Skin of body (tissue), 2 donors: Measurements from ENCODE around the gene SCGB1A1. TPM values are rescaled to one million over a fixed set of nuclear protein-coding genes. Genes with fewer than 3 reads are reported as not detected.
"Not testable (repeated sequence)": the region's sequence is repeated elsewhere in the genome, so short reads cannot be mapped to it uniquely, and the experiment has no call there.

ENCODE experiments used
- DNase-seq: peaks from one replicate; lab custom pipeline; 2025; lab: John Stamatoyannopoulos, UW
- total RNA-seq: library from RNA; depleted of rRNA; stranded (reverse); fragments of >200 nt; gene quantifications from one replicate; pipeline ENCODE4 v1.2.3, GENCODE V29; 2014

Gene SCGB1A1, protein sequence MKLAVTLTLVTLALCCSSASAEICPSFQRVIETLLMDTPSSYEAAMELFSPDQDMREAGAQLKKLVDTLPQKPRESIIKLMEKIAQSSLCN
- total RNA-seq: not detected

DNA sequence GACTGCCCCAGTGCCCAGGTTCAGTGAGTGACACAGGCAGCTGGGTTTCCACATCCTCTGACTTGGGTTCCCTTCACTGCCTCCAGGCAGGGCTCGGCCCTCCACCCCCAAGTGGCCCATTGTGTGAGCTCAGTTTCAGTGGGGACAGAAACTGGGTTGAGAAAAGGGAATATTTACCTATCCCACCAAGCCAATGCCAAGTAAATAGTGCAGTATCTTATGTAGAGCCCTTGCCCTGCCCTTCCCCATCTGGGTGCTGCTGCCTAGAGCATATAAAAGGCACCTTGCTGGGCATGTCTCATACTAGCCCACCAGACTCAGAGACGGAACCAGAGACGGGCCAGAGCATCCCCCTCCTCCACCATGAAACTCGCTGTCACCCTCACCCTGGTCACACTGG lies at the start of gene SCGB1A1:
Gene SCGB1A1 (plus strand): TSS at position 301 of the 400 bp plus-strand sequence. CDS start 63 bp downstream, at position 364.
- DNase-seq: no peak

DNA sequence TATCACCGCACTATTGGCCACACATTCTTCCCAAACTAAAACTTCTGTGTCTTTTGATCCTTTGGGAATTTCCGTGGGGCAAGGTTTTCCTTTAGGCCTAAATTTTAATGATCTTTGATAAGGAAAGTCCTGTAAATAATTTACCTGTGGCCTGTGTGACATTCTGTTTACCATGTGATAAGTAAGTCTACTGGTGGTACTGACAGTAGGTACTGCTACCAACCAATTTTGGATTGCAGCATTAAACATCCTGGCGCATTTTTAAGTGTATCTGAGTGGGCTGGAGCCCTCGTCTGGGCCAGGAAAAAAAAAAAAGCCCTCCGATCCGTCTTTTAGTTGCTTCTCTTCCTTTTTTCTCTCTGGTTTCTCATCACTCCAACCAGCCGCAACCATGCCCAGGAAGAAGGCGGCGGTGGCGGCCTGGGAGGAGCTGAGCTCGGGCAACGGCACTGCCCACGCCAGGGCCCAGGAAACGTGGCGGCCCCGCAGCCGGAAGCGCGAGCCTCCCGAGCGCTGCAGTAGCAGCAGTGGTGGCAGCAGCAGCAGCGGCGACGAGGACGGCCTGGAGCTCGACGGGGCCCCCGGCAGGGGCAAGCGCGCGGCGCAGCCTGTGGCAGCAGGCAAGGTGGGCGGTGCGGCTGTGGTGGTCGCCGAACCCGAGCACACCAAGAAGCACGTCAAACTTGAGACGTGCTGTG lies 47.9 kb upstream of the SCGB1A1 start:
- no peak for DNase-seq

DNA sequence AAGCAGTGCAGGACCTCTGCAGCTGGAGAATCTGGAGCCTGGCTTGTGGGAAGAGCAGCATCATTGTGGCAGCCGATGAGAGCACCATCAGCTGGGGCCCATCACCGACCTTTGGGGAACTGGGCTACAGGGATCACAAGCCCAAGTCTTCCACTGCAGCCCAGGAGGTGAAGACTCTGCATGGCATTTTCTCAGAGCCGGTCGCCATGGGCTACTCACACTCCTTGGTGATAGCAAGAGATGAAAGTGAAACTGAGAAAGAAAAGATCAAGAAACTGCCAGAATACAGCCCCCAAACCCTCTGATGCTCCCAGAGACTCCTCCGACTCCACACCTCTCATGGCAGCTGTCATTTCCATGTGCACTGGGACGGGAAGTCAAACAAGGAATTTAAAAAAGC lies 46.0 kb upstream of the SCGB1A1 start:
- no peak for DNase-seq

DNA sequence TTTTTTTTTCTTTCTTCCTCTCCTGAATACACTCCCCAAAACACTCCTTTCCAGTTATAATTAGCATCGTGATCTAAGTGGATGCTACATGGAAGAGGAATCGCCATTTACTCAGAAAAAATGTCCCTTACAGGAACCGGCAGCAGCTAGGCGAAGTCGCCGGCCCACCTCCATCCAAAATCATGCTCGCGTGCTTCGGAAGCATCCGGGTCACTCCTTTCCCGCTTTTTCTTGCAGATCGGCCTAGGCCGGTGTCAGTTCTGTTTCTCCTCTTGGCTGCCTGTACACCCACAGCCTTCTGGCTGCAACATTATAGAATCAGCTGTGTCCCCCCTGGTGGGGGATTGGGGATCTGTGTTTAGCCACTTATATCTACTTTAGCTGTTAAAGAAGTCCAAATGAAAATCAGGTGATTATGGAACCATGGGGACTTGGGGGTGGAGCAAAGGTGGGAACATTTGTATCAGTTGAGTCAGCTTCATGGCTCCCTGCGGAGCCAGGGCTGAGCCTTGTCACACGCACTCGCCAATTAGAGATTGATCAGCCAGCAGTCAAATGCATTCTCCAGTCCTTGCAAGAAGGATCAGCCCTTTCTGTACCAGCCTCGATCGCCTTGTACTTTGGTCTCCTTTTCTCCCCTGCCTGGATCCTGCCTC lies 45.2 kb upstream of the SCGB1A1 start:
- no peak for DNase-seq

DNA sequence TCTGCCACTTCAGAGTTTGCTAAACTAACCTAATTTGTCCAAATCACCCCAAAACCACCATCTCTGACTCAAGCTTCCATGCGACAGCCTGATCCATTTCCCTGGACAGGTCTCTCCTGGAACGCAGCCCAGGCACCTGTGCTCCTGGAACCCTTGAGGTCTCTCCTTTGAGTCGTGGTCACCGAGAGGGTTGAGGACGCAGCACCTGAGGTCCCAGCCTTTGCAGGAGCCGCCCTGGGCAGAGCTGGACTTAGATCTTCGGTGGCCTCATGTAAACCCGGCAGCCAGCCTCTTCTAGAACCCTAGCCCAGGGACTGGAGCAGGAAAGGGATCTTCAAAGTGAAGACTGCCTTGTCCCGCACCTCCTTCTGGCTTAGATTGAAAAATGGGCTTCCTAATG lies 44.0 kb upstream of the SCGB1A1 start:
- DNase-seq: no peak

DNA sequence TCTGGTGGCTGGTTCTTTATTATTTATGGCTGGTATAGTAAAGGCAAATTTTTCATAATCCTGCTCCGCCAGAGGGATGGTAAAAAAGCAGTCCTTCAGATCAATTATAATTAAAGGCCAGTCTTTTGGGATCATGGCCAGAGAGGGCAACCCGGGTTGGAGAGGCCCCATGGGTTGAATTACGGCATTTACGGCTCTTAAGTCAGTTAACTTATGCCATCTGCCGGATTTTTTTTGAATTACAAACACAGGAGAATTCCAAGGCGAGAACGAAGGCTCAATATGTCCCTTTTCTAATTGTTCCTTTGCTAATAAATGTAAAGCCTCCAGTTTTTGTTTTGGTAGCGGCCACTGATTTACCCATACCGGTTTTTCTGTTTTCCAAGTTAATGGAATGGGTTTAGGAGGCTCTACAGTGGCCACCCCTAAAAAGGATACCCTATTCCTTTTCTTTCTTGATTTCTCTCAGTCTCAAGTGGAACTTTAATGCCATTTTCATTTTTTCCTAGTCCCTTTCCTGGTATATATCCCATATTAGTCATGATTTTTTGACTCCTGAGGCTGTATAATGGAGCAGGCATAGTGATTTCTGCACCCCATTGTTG lies 40.3 kb upstream of the SCGB1A1 start:
- not testable (repeated sequence) for DNase-seq

DNA sequence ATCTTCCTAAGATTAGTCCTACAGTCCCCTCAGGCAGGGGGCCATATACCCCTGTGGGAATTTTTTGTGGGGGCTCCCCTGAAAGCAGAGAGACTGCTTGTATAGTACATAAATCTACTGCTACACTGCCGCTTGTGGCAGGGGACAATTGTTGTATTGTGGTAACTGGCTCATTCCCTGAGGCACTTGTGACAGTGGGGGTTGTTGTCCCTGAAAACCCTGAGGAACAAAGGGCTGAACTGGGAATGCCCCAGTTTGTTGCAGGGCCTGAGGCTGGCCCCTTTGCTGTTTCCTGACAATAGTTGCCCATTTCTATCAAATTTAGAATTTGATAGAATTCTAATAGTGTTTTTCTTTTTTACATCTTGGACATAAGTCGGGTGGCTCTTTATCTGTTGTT lies 39.2 kb upstream of the SCGB1A1 start:
- not testable (repeated sequence) for DNase-seq

DNA sequence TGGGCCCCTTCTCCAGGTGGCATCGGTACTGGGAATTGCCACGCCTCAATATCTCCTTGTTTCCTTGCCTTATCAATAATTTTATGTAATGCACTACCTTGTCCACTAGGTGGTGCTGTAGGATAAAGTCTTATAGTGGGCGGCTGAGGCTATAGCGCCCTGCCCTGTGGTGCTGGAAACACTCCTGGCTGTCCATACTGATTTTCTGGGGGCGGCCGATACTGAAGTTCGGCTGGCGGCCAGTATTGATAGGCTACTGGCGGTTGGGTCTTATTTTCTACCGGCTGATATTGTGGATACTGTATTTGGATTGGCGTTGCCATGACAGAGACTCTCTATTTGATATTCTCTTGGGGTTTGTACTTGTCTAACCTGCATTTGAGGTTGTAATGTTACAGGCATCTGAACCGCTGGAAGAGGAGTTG lies 38.0 kb upstream of the SCGB1A1 start:
- DNase-seq: peak; percentile 29

DNA sequence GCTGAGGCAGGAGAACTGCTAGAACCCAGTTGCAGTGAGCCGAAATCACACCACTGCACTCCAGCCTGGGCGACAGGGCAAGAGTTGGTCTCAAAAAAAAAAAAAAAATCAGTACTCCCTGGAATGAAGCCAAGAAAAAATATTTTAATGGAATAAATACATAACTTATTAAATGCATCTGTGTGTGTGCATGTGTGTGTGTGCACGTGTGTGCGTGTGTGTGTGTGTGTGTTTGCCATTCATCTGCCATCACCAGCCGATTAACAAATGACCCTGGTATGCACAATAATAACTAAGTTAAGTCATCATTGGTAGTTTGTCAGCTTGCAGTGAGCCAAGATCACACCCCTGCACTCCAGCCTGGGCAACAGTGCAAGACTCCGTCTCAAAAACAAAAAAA lies 35.0 kb upstream of the SCGB1A1 start:
- DNase-seq: no peak

DNA sequence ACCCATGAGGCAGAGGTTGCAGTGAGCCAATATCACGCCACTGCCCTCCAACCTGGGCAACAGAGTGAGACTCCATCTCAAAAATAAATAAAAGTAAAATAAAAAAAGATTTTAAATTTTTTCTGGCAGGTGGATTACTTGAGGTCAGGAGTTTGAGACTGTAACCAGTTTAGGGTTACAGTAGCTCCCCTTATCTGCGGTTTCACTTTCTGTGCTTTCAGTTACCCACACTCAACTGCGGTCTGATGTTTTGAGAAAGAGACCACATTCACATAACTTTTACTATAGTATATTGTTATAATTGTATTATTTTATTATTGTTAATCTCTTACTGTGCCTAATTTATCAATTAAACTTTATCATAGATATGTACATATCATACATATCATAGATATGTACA lies 32.8 kb upstream of the SCGB1A1 start:
- DNase-seq: not testable (repeated sequence)

DNA sequence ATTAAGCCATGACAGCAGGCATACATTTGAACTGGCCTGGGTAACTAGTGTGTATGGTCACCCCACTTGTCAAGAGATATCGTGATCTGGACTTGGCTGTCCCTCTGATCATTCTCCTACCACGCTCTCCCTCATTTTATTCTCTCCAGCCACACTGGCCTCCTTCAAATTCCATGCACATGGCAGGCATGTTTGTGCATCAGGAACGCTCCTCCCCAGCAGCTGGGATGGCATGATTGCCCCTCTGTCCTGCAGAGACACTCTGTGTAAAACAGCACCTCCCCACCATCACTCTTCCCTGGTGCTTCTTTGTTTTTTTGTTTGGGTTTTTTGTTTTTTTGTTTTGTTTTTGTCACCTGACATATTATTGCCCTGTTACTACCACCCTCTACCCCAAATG lies 31.5 kb upstream of the SCGB1A1 start:
- no peak for DNase-seq

DNA sequence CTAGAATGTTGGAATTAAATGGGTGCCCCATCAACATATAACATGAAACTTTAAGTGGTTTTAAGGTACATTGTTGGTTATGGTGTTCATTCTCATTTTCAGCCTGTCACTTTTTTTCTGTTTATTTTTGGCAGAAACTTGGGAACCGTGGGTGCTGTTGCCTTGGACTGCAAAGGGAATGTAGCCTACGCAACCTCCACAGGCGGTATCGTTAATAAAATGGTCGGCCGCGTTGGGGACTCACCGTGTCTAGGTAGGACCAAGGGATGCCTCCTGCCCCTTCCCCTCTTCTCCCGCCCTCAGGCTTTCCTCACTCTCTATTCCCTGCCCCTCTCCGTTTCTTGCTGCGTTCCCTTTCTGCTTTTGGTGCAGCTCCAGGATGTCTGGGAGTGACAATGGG lies 29.8 kb upstream of the SCGB1A1 start:
- DNase-seq: no peak

DNA sequence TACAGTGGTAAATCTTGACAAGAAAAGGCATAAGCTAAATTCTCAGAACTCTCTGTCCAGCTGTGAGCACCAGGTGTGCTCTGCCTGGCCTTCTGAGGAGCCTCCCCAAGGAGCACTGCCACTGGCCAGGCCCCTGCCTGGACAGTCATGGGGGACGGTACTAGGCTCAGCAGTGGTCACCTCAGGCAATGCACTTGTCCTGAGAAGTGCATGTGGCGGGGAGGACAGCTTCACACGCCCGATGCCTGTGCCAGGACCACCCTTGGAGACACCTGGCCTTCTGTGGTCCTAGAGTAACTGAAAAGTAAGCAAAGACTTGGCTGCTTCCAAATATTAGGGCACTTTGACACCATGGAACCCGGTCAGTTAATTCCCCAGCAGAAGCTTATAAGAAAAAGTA lies 28.6 kb upstream of the SCGB1A1 start:
- DNase-seq: no peak

DNA sequence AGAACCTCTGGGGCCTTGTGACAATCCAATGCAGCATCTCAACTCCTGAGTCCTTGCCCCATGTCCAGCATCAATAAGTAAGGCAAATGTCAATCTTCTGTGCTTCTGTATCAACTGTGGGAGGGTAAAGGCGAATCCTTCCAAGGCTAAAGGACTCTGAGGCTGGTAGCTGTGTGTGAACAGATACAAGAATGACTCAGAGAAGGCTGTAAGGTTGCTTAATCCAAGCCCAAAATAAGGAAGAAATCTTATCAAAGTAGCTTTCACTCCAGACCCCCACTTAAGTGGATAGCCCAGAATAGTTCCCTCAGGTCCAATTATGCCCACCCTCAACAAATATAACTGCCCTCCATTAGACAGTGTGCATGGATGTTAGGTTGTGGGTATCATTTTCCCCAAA lies 28.1 kb upstream of the SCGB1A1 start:
- DNase-seq: no peak

DNA sequence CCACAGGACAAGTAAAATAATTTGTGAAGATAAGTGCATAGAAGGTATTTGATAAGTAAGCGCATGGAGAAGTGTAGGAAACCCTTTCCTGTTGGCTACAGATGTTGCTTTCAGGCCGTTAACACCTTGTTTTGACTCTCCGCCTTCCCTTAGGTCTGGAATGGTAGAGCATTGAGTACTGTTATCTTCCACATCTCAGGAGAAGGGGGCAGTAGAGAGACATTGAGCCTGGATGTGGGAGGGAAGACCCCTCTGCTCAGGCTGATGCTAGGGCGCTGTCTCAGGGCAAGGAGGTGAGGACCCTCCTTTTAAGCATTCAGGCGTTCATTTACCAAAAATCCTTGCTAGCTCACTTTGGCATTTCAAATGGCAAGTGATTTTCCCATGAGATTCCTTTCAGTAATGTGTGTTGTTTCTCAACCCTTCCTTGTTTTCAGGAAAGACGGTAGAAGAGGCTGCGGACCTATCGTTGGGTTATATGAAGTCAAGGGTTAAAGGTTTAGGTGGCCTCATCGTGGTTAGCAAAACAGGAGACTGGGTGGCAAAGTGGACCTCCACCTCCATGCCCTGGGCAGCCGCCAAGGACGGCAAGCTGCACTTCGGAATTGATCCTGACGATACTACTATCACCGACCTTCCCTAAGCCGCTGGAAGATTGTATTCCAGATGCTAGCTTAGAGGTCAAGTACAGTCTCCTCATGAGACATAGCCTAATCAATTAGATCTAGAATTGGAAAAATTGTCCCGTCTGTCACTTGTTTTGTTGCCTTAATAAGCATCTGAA lies 27.0 kb upstream of the SCGB1A1 start:
- no peak for DNase-seq

DNA sequence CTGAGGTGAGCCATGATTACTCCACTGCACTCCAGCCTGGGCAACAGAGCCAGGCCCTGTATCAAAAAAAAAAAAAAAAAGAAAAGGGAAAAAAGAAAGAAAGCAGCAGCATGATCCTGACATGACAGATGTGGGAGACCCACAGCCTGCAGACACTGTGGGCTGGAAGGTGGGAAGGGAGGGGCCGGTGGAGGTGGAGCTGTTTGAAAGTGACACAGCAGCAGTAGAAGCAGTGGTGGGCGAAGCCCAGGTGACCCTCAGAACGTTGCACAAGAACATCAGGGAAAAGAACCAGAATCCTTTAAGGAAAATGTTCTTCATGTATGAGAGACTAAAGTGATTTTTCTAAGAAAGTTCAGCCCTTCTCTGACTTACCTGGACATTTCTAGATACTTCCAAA lies 26.3 kb upstream of the SCGB1A1 start:
- DNase-seq: no peak

DNA sequence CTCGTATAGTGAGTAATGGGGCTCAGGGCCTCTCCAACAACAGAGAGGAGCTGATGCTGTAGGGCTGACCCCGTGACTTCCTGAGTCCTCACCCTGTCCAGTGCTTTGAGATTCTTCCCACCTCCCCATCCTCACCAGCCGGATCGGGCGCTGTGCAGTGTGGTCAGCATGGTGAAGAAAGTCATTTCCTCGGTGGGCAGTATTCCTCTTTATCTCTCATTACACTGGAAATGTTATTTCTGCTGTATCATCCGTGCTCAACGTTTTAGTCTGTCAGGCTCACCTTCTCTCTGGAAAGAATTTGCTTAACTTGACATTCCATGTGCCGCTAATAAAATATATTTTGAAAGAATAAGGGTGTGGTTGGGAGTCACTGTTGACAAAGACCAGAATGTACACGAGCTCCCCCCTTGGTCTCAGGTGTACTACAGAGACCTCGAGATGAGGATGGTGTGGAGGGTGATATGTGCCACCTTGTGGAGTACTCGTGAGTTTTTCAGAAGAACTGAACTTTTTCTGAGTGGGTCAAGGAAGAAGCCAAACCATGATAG lies 25.7 kb upstream of the SCGB1A1 start:
- DNase-seq: no peak

DNA sequence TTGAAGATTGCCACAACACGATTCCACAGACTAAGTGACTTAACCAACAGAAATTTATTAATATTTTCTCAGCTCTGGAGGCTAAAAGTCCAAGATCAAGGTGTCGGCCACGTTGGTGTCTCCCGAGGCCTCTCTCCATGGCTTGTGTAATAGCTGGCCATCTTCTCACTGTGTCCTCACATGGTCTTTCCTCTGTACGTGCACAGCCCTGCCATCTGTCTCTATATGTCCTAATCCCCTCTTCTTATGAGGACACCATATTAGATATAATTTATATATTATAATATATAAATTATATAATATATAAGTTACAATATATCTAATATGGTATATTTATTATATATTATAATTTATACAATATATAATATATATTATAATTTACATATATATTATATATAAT lies 25.1 kb upstream of the SCGB1A1 start:
- DNase-seq: no peak

DNA sequence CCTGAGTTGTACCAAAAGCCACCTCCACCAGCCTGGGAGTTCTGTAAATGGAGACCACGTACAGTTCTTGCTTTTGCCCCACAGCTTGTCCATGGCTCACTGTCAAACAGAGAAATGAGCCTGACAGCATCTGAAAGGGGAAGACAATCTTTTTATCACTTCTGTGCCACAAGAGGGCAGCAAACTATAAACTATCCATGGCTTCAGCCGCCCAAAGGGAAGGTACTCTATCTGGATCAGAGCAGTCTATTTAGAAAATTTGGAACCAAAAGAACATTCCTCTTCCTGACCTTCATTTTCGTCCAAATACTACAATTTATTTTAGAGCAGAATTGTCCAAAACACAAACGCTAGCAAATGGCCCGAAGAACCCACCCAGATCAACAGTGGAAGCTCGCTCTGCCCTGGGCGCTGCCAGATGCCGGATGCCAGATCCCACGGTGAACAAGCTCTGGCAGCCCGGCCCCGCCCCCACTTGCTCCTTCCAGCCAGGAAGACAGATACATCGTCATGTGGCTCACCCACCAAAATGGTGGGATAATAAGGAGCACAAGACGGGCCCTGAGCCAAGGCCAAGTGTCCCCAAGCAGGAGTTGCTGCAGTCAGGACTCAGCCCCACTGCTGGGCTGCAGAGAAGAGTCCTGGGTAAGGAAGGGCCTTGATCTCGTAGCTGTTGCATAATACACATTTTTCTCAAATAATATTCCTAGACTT lies 23.9 kb upstream of the SCGB1A1 start:
- DNase-seq: peak; percentile 85

DNA sequence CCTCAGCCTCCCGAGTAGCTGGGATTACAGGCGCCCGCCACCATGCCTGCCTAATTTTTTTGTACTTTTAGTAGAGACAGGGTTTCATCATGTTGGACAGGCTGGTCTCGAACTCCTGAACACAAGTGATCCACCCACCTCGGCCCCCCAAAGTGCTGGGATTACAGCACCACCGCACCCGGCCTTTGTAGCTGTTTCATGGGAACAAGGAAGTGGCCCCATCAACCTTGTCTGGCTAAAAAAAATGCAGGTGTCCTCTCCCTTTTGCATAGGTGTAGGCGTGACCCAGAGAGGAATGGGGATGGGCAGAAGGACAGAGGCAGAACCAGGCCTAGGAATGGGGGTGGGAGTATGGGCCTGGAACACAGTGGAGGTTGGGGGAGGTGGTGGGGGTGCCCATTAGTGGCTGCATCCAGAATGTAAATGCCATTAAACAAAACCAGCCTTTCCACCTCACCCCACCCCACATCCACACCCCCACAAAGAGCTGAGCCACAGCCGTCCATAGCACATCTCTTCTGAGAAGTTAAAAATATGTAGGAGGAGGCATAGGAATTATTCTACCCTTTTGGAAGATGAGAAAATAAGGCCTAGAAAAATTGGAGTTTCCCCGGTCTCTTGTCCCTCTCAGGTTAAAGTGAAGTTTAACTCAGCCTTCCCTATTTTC lies 22.8 kb upstream of the SCGB1A1 start:
- no peak for DNase-seq
